ENCODE results near the gene CCDC92B.

CCDC92B gene

GRCh38 chr17:2705263-2705662 is 44.2 kb downstream of the CCDC92B start:
- TF ChIP-seq CTCF (conservative IDR thresholded peaks at IDR 0.05) = no peak

GRCh38 chr17:2704890-2705248 is 44.6 kb downstream of the CCDC92B start:
- TF ChIP-seq CTCF (conservative IDR thresholded peaks at IDR 0.05) = no peak
- no peak overlapping the region for H3K27ac ChIP-seq

More at GRCh38 chr17:2705263-2705662, 44.2 kb downstream of the CCDC92B start:
- H3K27ac ChIP-seq = no peak overlapping the region; the same call in 1 of the 2 replicates

- no peak overlapping the region for H3K27ac ChIP-seq
- TF ChIP-seq CTCF (conservative IDR thresholded peaks at IDR 0.05) = no peak
These were observed 45.2 kb downstream of the CCDC92B start for GRCh38 chr17:2704031-2704889.

GRCh38 chr17:2703606-2704005 is 45.8 kb downstream of the CCDC92B start:
- no peak for TF ChIP-seq CTCF (conservative IDR thresholded peaks at IDR 0.05)
- H3K27ac ChIP-seq = no peak overlapping the region

- H3K27ac ChIP-seq = no peak overlapping the region
- TF ChIP-seq CTCF (conservative IDR thresholded peaks at IDR 0.05) = no peak
These were observed 46.3 kb downstream of the CCDC92B start for GRCh38 chr17:2703181-2703580.

- H3K27ac ChIP-seq = no peak overlapping the region
These were observed 47.3 kb downstream of the CCDC92B start for GRCh38 chr17:2701996-2702741.

More at GRCh38 chr17:2701996-2702741, 47.3 kb downstream of the CCDC92B start:
- no peak for TF ChIP-seq CTCF (conservative IDR thresholded peaks at IDR 0.05)

All from VCaP (cell line).